Neural cell (in vitro differentiated cells): ENCODE measurements around the gene GSS. TPM values are rescaled to one million over a fixed set of nuclear protein-coding genes. Genes with fewer than 3 reads are reported as not detected.

ENCODE experiments used
- H2AFZ ChIP-seq: fragments of 200-600, 300-800 bp; sonication (generic), shearing (Covaris generic); 2 replicates; pipeline ENCODE4 v1.6.0; 2014; ENCODE audit warnings: low read depth, mild to moderate bottlenecking, antibody characterized with exemption, low read length, moderate library complexity
- H3F3A ChIP-seq: fragments of 200-600 bp; shearing (Covaris generic); 2 replicates; pipeline ENCODE4 v1.6.1; 2016; ENCODE audit warnings: mild to moderate bottlenecking, moderate library complexity, mixed read lengths, antibody characterized with exemption, low read length; ENCODE audit not compliant: insufficient read depth, poor library complexity, severe bottlenecking
- H3K27ac ChIP-seq: fragments of 200-600, 300-800 bp; sonication (generic), shearing (Covaris generic); 2 replicates; pipeline ENCODE4 v1.5.1; 2014; ENCODE audit warnings: mild to moderate bottlenecking, low read length, moderate library complexity
- H3K27me3 ChIP-seq: fragments of 300-800, 200-600 bp; sonication (generic), shearing (Covaris generic); 2 replicates; pipeline ENCODE4 v1.6.0; 2014; ENCODE audit warnings: mild to moderate bottlenecking, low read depth, low read length, moderate library complexity; ENCODE audit not compliant: insufficient read depth
- H3K36me3 ChIP-seq: fragments of 300-800, 200-600 bp; sonication (generic), shearing (Covaris generic); 2 replicates; pipeline ENCODE4 v1.5.1; 2014; ENCODE audit warnings: mild to moderate bottlenecking, antibody characterized with exemption, low read length, moderate library complexity; ENCODE audit not compliant: insufficient read depth
- H3K4me2 ChIP-seq: fragments of 300-800, 200-600 bp; sonication (generic), shearing (Covaris generic); 2 replicates; pipeline ENCODE4 v1.6.0; 2014; ENCODE audit warnings: mild to moderate bottlenecking, low read length
- H3K4me3 ChIP-seq: fragments of 300-800, 200-600 bp; sonication (generic), shearing (Covaris generic); 2 replicates; pipeline ENCODE4 v1.5.1; 2014; ENCODE audit warnings: mild to moderate bottlenecking, low read length, moderate library complexity
- H3K79me2 ChIP-seq: fragments of 200-600 bp; shearing (Covaris generic); replicated peaks from 2 replicates; pipeline ENCODE4 v1.6.0; 2014; ENCODE audit warnings: mild to moderate bottlenecking, low read length, moderate library complexity; ENCODE audit not compliant: insufficient read depth
- H3K9ac ChIP-seq: fragments of 300-800, 200-600 bp; sonication (generic), shearing (Covaris generic); 2 replicates; pipeline ENCODE4 v1.6.1; 2016; ENCODE audit warnings: mild to moderate bottlenecking, low read length, mixed read lengths
- H3K9me2 ChIP-seq: fragments of 200-600 bp; shearing (Covaris generic); 2 replicates; pipeline ENCODE4 v1.6.1; 2016; ENCODE audit warnings: mild to moderate bottlenecking, low read length, mixed read lengths; ENCODE audit not compliant: insufficient read depth
- H3K9me3 ChIP-seq: fragments of 200-600, 300-800 bp; sonication (generic), shearing (Covaris generic); 2 replicates; pipeline ENCODE4 v1.6.1; 2016; ENCODE audit warnings: mild to moderate bottlenecking, mixed run types, low read length, moderate library complexity, mixed read lengths
- H4K20me1 ChIP-seq: fragments of 200-600 bp; shearing (Covaris generic); 2 replicates; pipeline ENCODE4 v1.6.1; 2016; ENCODE audit warnings: mild to moderate bottlenecking, mixed run types; ENCODE audit not compliant: insufficient read depth
- EP300 ChIP-seq: fragments of 450-650 bp; conservative IDR thresholded peaks from 2 replicates; pipeline ENCODE4 v1.6.1; 2014; ENCODE audit warnings: antibody characterized with exemption, mild to moderate bottlenecking, moderate library complexity; ENCODE audit not compliant: poor library complexity, severe bottlenecking
- EZH2 ChIP-seq: fragments of 200-600, 300-800 bp; shearing (Covaris generic), sonication (generic); IDR thresholded peaks from 2 replicates; pipeline ENCODE4 v1.6.1; 2014; ENCODE audit warnings: antibody characterized with exemption, low read length, borderline replicate concordance, mild to moderate bottlenecking; ENCODE audit not compliant: insufficient read depth, poor library complexity, severe bottlenecking
- MXI1 ChIP-seq: fragments of 450-650 bp; conservative IDR thresholded peaks from 2 replicates; pipeline ENCODE4 v1.6.1; 2014; ENCODE audit warnings: antibody characterized with exemption, mild to moderate bottlenecking; ENCODE audit not compliant: poor library complexity, severe bottlenecking
- POLR2AphosphoS5 ChIP-seq: IDR thresholded peaks from 2 replicates; pipeline ENCODE4 v1.6.1; 2012
- RAD21 ChIP-seq: fragments of 450-650 bp; conservative IDR thresholded peaks from 2 replicates; pipeline ENCODE4 v1.6.1; 2014; ENCODE audit warnings: antibody characterized with exemption, mild to moderate bottlenecking, moderate library complexity
- SMC3 ChIP-seq: fragments of 450-650 bp; conservative IDR thresholded peaks from 2 replicates; pipeline ENCODE4 v1.6.1; 2014; ENCODE audit warnings: antibody characterized with exemption, mild to moderate bottlenecking, moderate library complexity; ENCODE audit not compliant: poor library complexity
- TAF1 ChIP-seq: IDR thresholded peaks from 2 replicates; pipeline ENCODE4 v1.6.1; 2012; ENCODE audit warnings: low read depth
- polyA plus RNA-seq: library from polyadenylated mRNA; depleted of rRNA; stranded (reverse); fragments of >200 nt; gene quantifications from 2 replicates; pipeline ENCODE4 v1.2.3, GENCODE V29; 2014
- TF ChIP-seq, protein P1 (sequence below): IDR thresholded peaks from 2 replicates; pipeline ENCODE4 v1.6.1; 2012; ENCODE audit warnings: borderline replicate concordance
- TF ChIP-seq, protein P2 (sequence below): fragments of 450-650 bp; IDR thresholded peaks from 2 replicates; pipeline ENCODE4 v1.5.1; 2014; ENCODE audit warnings: antibody characterized with exemption, mild to moderate bottlenecking, moderate library complexity; ENCODE audit not compliant: poor library complexity, severe bottlenecking

The GSS gene
- polyA plus RNA-seq, 1 donor from 2014 or later: 173 TPM

DNA sequence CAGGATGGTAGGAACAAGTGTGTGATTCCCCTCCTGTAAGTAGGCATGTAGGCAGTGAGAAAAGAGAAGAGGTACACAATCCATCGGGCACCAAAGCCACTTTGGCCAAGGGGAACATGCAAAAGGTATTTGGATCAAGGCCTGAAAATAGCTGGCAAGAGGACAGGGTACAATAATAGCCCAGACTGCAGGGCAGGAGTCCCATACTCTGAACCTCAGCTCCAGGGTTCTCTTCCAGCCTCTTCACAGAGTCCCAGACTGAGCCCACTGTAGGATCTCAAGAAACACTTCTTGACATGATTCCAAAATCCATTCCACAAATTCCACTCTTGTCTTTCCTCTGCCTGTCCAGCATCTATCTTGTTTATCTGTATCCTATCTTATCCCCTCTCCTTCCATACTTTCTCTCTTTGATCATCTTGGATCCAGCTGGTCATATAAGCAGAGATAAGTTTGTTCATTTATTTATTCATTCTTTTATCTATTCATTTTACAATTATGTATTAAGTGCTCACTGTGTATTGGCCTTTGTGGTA lies 59.5 kb downstream of the GSS start:
- H3K36me3 ChIP-seq: no peaks in the 10 kb centered on the region
- H3K4me3 ChIP-seq: no peak overlapping the region
- no peaks in the 10 kb centered on the region for H3K9me2 ChIP-seq

DNA sequence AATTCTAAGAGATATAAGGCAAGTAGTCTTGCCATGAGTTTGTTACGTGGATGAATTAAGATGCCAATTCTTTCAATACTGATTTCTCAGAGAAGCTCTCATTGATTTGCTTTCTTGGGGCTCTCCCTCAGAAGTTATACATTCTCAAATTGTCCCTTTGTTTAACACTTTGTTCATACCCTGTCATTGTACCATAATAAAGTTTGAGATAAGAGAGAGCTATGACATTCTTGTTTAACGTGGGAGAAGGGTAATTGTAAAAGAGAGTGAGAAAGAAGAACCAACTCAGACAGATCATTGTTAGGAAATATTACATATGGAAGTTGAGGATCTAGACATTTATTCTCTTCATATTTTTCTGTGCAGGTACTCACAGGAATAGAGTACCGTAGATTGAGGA lies 60.1 kb downstream of the GSS start:
- no peak overlapping the region for H3K27ac ChIP-seq

More for the DNA sequence above, 59.5 kb downstream of the GSS start:
- Histone ChIP-seq H3K9me3 (no peaks in the 10 kb centered on the region), H3F3A (no peaks in the 10 kb centered on the region), H3K4me2 (no peak overlapping the region), H3K79me2 (no peaks in the 10 kb centered on the region), H3K9ac (no peak overlapping the region), H3K27me3 (no peaks in the 10 kb centered on the region), H3K27ac (no peak overlapping the region), H4K20me1 (no peaks in the 10 kb centered on the region), H2AFZ (no peak overlapping the region)
- TF ChIP-seq SMC3 (no peak), EP300 (no peak), EZH2 (no peak), TAF1 (no peak), RAD21 (no peak), POLR2AphosphoS5 (no peak), MXI1 (no peak)
- TF ChIP-seq, protein P1, sequence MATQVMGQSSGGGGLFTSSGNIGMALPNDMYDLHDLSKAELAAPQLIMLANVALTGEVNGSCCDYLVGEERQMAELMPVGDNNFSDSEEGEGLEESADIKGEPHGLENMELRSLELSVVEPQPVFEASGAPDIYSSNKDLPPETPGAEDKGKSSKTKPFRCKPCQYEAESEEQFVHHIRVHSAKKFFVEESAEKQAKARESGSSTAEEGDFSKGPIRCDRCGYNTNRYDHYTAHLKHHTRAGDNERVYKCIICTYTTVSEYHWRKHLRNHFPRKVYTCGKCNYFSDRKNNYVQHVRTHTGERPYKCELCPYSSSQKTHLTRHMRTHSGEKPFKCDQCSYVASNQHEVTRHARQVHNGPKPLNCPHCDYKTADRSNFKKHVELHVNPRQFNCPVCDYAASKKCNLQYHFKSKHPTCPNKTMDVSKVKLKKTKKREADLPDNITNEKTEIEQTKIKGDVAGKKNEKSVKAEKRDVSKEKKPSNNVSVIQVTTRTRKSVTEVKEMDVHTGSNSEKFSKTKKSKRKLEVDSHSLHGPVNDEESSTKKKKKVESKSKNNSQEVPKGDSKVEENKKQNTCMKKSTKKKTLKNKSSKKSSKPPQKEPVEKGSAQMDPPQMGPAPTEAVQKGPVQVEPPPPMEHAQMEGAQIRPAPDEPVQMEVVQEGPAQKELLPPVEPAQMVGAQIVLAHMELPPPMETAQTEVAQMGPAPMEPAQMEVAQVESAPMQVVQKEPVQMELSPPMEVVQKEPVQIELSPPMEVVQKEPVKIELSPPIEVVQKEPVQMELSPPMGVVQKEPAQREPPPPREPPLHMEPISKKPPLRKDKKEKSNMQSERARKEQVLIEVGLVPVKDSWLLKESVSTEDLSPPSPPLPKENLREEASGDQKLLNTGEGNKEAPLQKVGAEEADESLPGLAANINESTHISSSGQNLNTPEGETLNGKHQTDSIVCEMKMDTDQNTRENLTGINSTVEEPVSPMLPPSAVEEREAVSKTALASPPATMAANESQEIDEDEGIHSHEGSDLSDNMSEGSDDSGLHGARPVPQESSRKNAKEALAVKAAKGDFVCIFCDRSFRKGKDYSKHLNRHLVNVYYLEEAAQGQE: no peak
- TF ChIP-seq, protein P2, sequence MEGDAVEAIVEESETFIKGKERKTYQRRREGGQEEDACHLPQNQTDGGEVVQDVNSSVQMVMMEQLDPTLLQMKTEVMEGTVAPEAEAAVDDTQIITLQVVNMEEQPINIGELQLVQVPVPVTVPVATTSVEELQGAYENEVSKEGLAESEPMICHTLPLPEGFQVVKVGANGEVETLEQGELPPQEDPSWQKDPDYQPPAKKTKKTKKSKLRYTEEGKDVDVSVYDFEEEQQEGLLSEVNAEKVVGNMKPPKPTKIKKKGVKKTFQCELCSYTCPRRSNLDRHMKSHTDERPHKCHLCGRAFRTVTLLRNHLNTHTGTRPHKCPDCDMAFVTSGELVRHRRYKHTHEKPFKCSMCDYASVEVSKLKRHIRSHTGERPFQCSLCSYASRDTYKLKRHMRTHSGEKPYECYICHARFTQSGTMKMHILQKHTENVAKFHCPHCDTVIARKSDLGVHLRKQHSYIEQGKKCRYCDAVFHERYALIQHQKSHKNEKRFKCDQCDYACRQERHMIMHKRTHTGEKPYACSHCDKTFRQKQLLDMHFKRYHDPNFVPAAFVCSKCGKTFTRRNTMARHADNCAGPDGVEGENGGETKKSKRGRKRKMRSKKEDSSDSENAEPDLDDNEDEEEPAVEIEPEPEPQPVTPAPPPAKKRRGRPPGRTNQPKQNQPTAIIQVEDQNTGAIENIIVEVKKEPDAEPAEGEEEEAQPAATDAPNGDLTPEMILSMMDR: no peak

More for the DNA sequence above, 60.1 kb downstream of the GSS start:
- H3K4me2 ChIP-seq: no peak overlapping the region
- no peaks in the 10 kb centered on the region for H4K20me1 ChIP-seq
- H3K9me2 ChIP-seq: no peaks in the 10 kb centered on the region
- TF ChIP-seq, protein P1: no peak
- no peak for TF ChIP-seq TAF1
- TF ChIP-seq POLR2AphosphoS5: no peak
- no peak for TF ChIP-seq EP300
- TF ChIP-seq MXI1: no peak
- TF ChIP-seq SMC3: no peak
- no peak for TF ChIP-seq EZH2
- TF ChIP-seq RAD21: no peak
- no peak overlapping the region for H3K9ac ChIP-seq
- H3F3A ChIP-seq: no peaks in the 10 kb centered on the region
- H3K4me3 ChIP-seq: no peak overlapping the region
- no peaks in the 10 kb centered on the region for H3K9me3 ChIP-seq
- H3K36me3 ChIP-seq: no peaks in the 10 kb centered on the region
- no peak overlapping the region for H2AFZ ChIP-seq
- H3K27me3 ChIP-seq: no peaks in the 10 kb centered on the region
- no peaks in the 10 kb centered on the region for H3K79me2 ChIP-seq
